Measurements from ENCODE around the gene MRPL10. TPM values are rescaled to one million over a fixed set of nuclear protein-coding genes. Genes with fewer than 3 reads are reported as not detected.

Gene MRPL10
- total and polyA plus RNA-seq, 2 donors from 2014 or later: 38.3 to 52.2 TPM

GRCh38 chr17:47785538-47786123, 45.7 kb downstream of the MRPL10 start:
- Histone ChIP-seq H3K9me3 (ENCODE audit: control insufficient read depth in 2 of 3, insufficient read depth in 1 of 3, low read length in 3 of 3) (no peaks in the 10 kb centered on the region), H3K4me1 (ENCODE audit: control insufficient read depth in 2 of 3, insufficient read depth in 2 of 3, low read depth in 1 of 3, low read length in 3 of 3) (no peaks in the 10 kb centered on the region), H3K27me3 (ENCODE audit: control insufficient read depth, insufficient read depth, low read length) (peaks cover 9% of the 10 kb centered on the region), H3K27ac (ENCODE audit: low read depth in 2 of 2, low read length in 2 of 2) (no peak overlapping the region), H3K4me3 (ENCODE audit: low read length in 3 of 3) (no peak overlapping the region), H3K9ac (ENCODE audit: low read length in 3 of 3) (no peak overlapping the region), H3K36me3 (ENCODE audit: control insufficient read depth in 2 of 3, insufficient read depth in 3 of 3, low read length in 3 of 3) (no peaks in the 10 kb centered on the region)
- intact Hi-C loops (cut with DNase I): no loop called here
- DNase-seq (peak in 4 of 5 donors; percentile 54 to 81 (median 74)), FAIRE-seq (no peak)
- TF ChIP-seq CTCF (IDR thresholded peaks at IDR 0.05; ENCODE audit: borderline replicate concordance, extremely low read depth, insufficient read depth): no peak

DNA sequence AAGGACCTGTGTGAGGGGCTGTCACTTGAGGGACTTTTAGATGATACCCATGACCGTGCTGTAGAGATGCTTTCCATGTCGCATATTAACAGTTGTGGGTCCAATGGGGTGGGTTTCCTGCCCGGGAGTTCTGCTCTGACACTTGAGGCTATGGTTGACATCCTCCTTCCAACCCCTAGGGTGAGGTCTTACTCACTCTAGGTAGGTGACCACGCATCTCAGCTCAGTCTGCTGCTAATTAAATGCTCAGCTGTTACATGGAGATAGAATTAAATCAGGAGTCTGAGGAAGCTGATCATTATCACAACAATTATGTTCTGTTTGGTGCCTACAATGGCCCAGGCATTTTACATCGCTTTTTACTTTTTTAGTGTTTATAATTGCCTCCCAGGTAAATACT, 49.9 kb downstream of the MRPL10 start:
- FAIRE-seq: no peak
- no peaks in the 10 kb centered on the region for H3K36me3 ChIP-seq (ENCODE audit: control insufficient read depth in 2 of 3, insufficient read depth in 3 of 3, low read length in 3 of 3)
- H3K9ac ChIP-seq (ENCODE audit: low read length in 3 of 3): no peak overlapping the region
- H3K4me1 ChIP-seq (ENCODE audit: control insufficient read depth in 2 of 3, insufficient read depth in 2 of 3, low read depth in 1 of 3, low read length in 3 of 3): no peaks in the 10 kb centered on the region
- H3K27me3 ChIP-seq (ENCODE audit: control insufficient read depth, insufficient read depth, low read length): peaks cover 4% of the 10 kb centered on the region
- no peak overlapping the region for H3K4me3 ChIP-seq (ENCODE audit: low read length in 3 of 3)
- H3K27ac ChIP-seq (ENCODE audit: low read depth in 2 of 2, low read length in 2 of 2): no peak overlapping the region
- TF ChIP-seq CTCF (IDR thresholded peaks at IDR 0.05; ENCODE audit: borderline replicate concordance, extremely low read depth, insufficient read depth): no peak
- no peaks in the 10 kb centered on the region for H3K9me3 ChIP-seq (ENCODE audit: control insufficient read depth in 2 of 3, insufficient read depth in 1 of 3, low read length in 3 of 3)
- DNase-seq: no peak
- intact Hi-C loops (cut with DNase I): no loop called here

GRCh38 chr17:47778184-47778635, 53.1 kb downstream of the MRPL10 start:
- DNase-seq (peak in 1 of 5 donors; percentile 64), FAIRE-seq (no peak)
- TF ChIP-seq CTCF (IDR thresholded peaks at IDR 0.05; ENCODE audit: borderline replicate concordance, extremely low read depth, insufficient read depth): no peak
- Histone ChIP-seq H3K4me1 (ENCODE audit: control insufficient read depth in 2 of 3, insufficient read depth in 2 of 3, low read depth in 1 of 3, low read length in 3 of 3) (no peaks in the 10 kb centered on the region), H3K27ac (ENCODE audit: low read depth in 2 of 2, low read length in 2 of 2) (no peak overlapping the region), H3K27me3 (ENCODE audit: control insufficient read depth, insufficient read depth, low read length) (peaks cover 6% of the 10 kb centered on the region), H3K9me3 (ENCODE audit: control insufficient read depth in 2 of 3, insufficient read depth in 1 of 3, low read length in 3 of 3) (no peaks in the 10 kb centered on the region), H3K36me3 (ENCODE audit: control insufficient read depth in 2 of 3, insufficient read depth in 3 of 3, low read length in 3 of 3) (no peaks in the 10 kb centered on the region), H3K9ac (ENCODE audit: low read length in 3 of 3) (no peak overlapping the region), H3K4me3 (ENCODE audit: low read length in 3 of 3) (no peak overlapping the region)
- intact Hi-C loops (cut with DNase I): no loop called here
